Measurements from ENCODE around the gene PGBD1. TPM values are rescaled to one million over a fixed set of nuclear protein-coding genes. Genes with fewer than 3 reads are reported as not detected.

The PGBD1 gene
- 7.2 and 8.0 TPM in 2 replicates for total RNA-seq

GRCh38 chr6:28281288-28282064 is at the start of gene PGBD1:
Gene PGBD1 (plus strand): TSS chr6:28281572. CDS start chr6:28283814, 2,242 bp downstream.

GRCh38 chr6:28252009-28252975 is 29.1 kb upstream of the PGBD1 start, which contains the start of gene ZKSCAN4:
Gene ZKSCAN4 (minus strand): TSS chr6:28252269. CDS start chr6:28251980, 289 bp downstream.

GRCh38 chr6:28258877-28259777 is 22.2 kb upstream of the PGBD1 start, which contains the start of gene NKAPL:
Gene NKAPL (plus strand): TSS chr6:28259297. CDS start chr6:28259372, 75 bp downstream.

GRCh38 chr6:28266962-28267694 is 14.2 kb upstream of the PGBD1 start, which contains the start of gene ZSCAN26:
Gene ZSCAN26 (plus strand): TSS chr6:28267143. CDS start chr6:28271920, 4,777 bp downstream.

GRCh38 chr6:28335564-28336283 is 54.4 kb downstream of the PGBD1 start, which contains the start of gene ZSCAN31:
Gene ZSCAN31 (minus strand): TSS chr6:28336148. CDS start chr6:28329683, 6,465 bp downstream.

GRCh38 chr6:28349892-28350737 is 68.7 kb downstream of the PGBD1 start, which contains the start of gene ZKSCAN3:
Gene ZKSCAN3 (plus strand): TSS chr6:28349947. CDS start chr6:28359587, 9,640 bp downstream.

Other genes starting within 250 kb of the PGBD1 start
- 0.16 and 0.39 TPM in 2 replicates for gene ZNF165, start 201.0 kb upstream of the PGBD1 start, total RNA-seq
- 0.52 and 0.80 TPM in 2 replicates for gene ZSCAN16, start 157.0 kb upstream of the PGBD1 start, total RNA-seq
- 8.7 and 22.0 TPM in 2 replicates for gene ZKSCAN8, start 139.7 kb upstream of the PGBD1 start, total RNA-seq
- gene ZSCAN9, start 56.3 kb upstream of the PGBD1 start, total RNA-seq = 10.1 and 10.3 TPM in 2 replicates
- gene ZKSCAN4, start 29.3 kb upstream of the PGBD1 start, total RNA-seq = 3.9 and 5.3 TPM in 2 replicates
- gene NKAPL, start 22.3 kb upstream of the PGBD1 start, total RNA-seq = 2.3 and 2.5 TPM in 2 replicates
- gene ZSCAN26, start 14.4 kb upstream of the PGBD1 start, total RNA-seq = 6.7 and 12.5 TPM in 2 replicates
- gene ZSCAN31, start 54.6 kb downstream of the PGBD1 start, total RNA-seq = 1.9 and 5.1 TPM in 2 replicates
- gene ZKSCAN3, start 68.4 kb downstream of the PGBD1 start, total RNA-seq = 3.2 and 11.9 TPM in 2 replicates
- 3.5 and 7.7 TPM in 2 replicates for gene ZSCAN12, start 118.2 kb downstream of the PGBD1 start, total RNA-seq
- 1.2 and 6.5 TPM in 2 replicates for gene ZSCAN23, start 161.9 kb downstream of the PGBD1 start, total RNA-seq
- not detected in 2 replicates for gene GPX6, start 234.2 kb downstream of the PGBD1 start, total RNA-seq
- not detected in 2 replicates for gene GPX5, start 244.3 kb downstream of the PGBD1 start, total RNA-seq

Data from epithelial cell of alveolus of lung (primary cell).